ENCODE results near the gene PDXP.

The PDXP gene

GRCh38 chr22:37628830-37629229, 29.7 kb upstream of the PDXP start:
- DNase-seq (ENCODE audit: low spot score): no peak

DNA sequence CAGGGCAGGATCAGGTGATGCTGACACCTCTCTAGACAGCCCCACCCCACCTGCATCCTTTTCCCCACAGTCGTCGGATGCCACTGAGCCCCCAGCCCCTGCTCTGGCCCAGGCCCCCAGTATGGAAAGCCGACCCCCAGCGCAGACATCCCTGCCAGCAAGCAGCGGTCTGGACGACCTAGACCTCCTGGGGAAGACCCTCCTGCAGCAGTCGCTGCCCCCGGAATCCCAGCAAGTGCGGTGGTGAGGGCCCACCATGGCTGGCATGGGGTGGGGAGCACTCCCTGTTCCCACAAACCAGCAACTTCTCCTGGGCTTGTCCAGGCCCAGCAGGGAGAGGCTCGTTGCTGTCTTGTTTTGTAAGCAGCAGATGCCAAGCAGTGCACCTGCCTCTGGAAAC, 28.6 kb upstream of the PDXP start:
- no peak for DNase-seq (ENCODE audit: low spot score)

GRCh38 chr22:37630839-37631435, 27.6 kb upstream of the PDXP start:
- no peak for DNase-seq (ENCODE audit: low spot score)

- DNase-seq (ENCODE audit: low spot score): no peak
Observed at GRCh38 chr22:37631448-37632173, 26.9 kb upstream of the PDXP start.

DNA sequence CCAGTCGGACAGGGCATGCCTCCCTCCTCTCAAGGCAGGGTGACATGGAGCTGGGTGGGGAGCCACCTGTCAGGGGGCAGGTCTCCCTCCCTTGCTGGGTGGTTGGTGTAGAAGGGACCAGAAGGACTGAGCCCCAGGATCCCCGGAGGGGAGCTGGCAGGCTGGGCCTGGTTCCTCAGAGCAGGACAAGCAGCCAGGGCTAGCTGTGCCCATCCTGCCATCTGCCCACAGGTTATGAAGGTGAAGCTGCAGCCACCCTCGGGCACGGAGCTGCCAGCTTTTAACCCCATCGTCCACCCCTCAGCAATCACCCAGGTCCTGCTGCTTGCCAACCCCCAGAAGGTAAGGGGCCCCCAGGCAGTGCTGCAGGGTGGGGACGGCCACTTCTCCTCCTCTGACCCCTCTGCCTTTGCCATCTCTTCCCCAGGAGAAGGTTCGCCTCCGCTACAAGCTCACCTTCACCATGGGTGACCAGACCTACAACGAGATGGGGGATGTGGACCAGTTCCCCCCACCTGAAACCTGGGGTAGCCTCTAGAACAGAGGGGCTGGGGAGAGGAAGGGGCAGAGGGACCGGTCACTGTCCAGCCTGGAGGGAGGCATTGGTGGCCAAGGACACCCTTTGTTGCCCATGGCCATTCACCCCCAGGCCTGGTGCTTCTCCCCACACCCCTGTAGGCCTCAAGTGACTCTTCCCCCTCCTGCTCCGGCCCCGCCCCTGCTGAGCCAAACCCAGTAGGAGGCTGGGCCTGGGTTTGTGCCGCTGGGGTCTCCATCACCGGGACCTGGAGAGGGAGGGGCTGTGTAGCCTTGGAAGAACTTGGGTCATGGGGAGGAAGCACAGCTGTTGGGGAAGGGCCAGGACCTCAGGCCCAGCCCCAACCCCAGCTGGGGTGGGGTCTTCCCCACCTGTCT, 26.1 kb upstream of the PDXP start:
- DNase-seq (ENCODE audit: low spot score): no peak

GRCh38 chr22:37633089-37633624, 25.4 kb upstream of the PDXP start:
- peak; percentile 47 for DNase-seq (ENCODE audit: low spot score)

DNA sequence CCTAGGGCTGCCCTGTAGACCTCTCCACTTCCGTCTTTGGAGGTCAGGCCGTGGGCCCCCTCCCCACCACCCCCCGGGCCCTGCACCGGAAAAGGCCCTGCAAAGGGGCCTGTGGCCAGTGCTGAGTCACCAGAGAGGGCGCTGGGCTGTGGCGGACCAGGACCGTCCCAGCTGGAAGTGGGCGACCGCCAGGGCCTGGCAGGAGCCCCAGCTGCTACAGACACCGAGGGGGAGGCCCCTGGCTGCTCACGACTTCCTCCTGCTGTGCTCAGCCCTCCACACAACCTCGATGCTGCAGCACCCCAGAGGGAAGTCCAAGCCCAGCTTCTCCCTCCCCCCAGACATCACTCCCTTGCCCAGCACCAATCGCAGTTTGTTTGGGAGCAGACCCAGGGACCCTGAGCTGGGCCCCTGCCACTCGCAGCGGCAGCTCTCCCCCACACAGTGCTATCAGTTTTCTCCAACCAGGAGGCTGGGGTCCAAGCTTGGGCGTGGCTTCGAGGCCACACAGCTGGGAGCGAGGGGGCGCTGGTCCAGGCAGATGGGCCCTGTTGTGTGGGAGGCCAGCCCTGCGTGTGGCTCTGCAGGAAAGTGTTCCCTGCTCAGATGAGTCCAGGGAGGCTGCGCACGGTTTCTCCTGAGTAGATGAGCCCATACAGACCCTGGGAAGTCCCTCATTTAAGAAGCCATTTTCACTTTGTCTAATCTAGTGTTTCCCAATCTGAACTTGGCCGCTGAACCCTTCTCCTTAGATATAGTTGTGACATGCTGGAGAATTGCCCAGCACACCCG, 24.7 kb upstream of the PDXP start:
- DNase-seq (ENCODE audit: low spot score): peak; percentile 54

DNA sequence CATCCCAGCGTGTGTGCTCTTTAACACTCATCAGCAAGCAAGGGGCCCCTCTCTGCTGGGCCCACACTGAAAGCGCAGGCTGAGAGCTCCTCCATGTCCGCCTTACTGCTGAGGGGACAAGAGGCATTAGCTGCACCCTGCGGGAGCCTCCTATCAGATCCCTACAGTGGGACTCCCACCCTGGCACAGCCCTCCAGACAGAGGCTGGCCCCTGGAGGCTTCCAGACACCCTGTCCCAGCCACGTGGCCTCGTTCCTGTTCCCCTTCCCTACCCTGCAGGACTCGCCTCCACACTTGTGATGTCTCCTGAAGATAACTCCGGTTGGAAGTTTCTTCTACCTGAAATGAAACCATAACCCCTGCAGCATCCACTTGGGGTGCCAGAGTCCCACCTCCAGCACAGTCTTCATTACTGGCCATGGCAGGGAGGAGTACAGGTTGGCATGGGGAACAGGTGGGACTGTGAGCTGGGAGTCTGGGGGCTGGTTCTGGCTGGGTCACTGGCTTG, 24.1 kb upstream of the PDXP start:
- peak; percentile 38 for DNase-seq (ENCODE audit: low spot score)

DNA sequence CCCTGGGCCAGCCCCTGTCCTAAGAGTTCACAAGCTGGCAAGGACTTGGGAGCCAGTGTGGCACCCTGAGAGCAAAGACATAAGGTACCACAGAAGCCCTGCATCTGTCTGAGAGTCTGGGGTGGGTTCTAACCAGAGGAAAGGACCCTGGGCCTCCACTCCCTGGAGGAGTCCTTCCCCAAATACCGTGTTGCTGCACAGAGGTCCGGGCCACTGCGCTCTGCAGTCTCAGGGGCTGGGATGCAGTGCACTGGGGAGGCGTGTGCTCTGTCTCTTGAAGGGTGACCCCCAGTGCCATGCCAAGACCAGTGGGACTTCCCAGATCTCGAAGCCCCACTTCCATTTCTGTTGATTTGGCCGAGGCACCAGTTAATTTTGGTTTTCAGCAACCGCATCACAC, 23.4 kb upstream of the PDXP start:
- DNase-seq (ENCODE audit: low spot score): no peak

DNA sequence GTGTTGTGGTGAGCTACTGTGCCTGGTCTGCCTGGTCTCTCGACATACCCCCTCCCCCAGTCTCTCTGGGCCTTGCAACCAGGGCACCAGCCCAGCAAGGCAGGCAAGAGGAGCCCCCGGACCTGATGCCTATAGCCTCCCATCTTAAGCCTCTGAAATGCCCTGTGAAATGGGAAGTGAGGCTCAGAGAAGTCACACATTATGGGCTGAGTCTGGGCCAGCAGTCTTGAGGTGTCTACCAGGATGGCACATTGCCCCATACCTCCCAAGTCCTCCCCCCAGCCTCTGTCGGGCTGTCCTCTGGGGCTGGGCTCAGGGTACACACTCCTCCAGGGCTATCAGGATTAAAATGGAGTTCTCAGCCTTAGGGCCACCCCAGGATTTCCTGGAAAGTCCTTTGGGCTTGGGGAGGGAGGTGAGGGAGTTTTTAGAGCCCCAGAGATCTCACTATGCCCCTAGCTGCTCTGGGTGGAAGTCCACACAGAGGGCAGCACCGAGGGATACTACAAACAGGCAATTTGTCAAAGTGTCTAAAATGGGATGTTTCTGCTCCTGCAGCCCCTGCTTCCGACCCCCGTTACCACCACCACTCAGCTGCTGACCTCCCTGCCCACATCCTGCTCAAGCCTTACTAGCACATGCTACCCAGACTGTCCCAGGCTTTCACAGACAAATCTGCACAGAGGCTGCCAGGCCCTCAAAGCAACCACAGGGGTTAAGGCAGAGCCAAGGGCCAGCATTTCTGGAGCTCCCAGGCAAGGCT, 22.2 kb upstream of the PDXP start:
- DNase-seq (ENCODE audit: low spot score): no peak

GRCh38 chr22:37636949-37637273, 21.6 kb upstream of the PDXP start:
- no peak for DNase-seq (ENCODE audit: low spot score)

DNA sequence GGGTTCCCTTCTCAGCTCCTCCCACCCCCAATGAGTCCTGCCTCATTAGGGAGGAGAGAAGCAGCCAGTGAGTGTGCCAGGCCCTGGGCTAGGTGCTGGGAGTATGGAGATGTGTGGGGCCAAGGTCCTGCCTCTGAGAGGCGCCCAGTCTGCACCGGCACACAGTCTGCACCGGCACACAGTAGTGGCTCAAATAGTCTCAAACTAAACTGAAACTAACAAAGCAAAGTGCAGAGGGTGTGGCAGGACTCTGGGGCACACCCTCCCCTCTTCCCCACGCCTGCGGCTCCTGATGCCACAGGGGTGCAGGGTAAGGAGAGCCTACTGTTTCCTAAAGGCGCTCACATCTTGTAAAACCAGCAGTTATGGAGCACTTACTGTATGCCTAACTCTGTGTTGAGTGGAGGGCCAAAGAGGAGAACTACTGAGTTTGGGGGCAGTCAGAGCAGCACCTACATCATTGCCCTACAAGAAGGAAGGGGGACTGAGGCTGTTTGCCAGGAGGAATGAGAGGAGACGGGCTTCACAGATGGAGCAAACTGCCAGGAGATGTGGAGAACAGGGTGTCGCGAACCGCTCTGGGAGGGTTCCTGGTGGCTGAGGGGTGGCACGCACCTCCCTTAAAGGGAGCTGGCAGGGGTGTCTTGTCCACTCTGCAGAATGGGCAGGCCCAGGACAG, 20.0 kb upstream of the PDXP start:
- peak; percentile 40 for DNase-seq (ENCODE audit: low spot score)

GRCh38 chr22:37639070-37639760, 19.3 kb upstream of the PDXP start, which contains the start of gene SH3BP1:
TSS of gene SH3BP1 (plus strand) at chr22:37639669. CDS start at chr22:37639788, 119 bp downstream.
- DNase-seq (ENCODE audit: low spot score): peak; percentile 40

DNA sequence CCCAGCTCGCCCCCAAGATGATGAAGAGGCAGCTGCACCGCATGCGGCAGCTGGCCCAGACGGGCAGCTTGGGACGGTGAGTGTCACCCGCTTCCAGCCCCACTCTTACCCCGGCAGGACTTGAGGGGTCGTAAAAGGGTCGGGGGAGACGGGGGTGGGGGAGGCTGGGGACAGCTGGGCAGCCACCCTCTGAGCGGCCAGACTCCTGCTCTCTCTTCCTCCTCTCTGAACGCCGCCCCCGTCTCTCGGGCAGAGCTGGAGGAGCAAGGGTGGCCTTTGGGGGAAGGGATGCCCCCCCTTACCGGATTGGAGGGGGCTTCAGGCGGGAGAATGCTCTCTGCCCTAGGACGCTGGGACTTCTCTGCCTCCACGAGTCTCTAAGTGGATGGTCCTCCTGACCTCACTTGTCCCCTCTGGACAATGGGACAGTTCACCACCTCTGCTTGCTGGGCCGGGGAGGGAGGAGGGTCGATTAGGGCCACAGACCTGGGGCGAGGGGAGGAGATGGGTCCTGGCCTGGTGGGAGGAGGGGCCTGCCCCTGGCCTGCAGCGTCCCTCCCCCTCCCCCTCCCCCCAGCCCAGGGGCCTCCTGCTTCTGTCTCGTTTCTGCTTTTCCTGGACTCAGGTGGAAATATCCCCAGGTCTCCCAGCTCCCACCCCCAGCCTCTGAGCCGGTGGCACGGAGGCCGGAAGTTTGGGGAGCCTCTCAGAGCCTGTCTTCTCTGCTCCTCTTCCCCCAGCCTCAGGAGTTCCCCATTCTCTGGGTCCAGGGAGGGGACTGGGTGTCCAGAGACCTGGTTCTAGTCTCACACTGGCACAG, 18.5 kb upstream of the PDXP start:
- no peak for DNase-seq (ENCODE audit: low spot score)

GRCh38 chr22:37640591-37641560, 17.6 kb upstream of the PDXP start:
- DNase-seq (ENCODE audit: low spot score): no peak

DNA sequence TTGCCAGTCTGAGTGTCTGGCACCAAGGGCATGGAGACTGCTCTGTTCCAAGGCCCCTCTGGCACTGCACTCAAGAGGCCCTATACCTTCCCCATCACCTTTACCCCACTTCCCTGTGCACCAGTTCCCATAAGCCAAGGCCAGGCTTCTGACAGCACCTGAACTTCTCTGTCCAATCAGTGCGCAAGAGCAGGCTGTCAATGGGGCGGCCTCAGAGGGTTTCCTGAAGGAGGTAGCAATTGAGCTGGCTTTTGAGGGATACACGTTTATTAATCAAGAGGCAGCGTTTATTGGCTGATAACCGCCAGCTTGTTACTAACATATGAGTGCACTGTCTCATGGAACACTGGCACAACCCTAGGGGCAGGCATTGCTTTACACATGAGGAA, 17.0 kb upstream of the PDXP start:
- no peak for DNase-seq (ENCODE audit: low spot score)

GRCh38 chr22:37643225-37643847, 15.2 kb upstream of the PDXP start:
- peak; percentile 89 for DNase-seq (ENCODE audit: low spot score)

All from CD4-positive, alpha-beta T cell treated with Interleukin-2 at 100 ng/mL for 4 hours (primary cell).